Measurements from ENCODE around the gene MPP1. TPM values are rescaled to one million over a fixed set of nuclear protein-coding genes. Genes with fewer than 3 reads are reported as not detected.

MPP1 gene
- total RNA-seq, 1 donor from 2014 or later = 45.3 TPM

DNA sequence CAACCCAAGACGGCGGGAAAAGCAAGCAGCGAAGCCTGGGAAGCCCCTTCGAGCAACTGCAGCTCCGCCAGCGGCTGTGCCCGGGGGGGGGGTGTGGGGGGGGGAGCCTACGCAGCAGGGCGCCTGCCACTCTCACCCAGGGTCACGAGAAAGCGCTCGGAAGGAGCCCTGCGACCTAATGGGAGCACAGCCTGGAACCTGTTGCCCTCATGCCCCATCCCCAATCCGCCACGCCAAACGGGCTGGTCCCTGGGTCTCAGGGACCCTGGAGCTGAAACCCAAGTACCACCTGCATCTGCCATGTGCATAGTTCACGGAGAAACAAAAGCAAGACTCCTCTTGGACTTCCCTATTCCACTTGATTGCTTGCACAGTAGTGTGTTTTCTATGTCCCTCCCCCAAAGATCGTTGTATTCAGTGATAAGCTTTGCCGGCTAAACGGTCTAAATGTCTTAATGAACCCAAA lies 54.0 kb downstream of the MPP1 start:
- TF ChIP-seq, protein P1, sequence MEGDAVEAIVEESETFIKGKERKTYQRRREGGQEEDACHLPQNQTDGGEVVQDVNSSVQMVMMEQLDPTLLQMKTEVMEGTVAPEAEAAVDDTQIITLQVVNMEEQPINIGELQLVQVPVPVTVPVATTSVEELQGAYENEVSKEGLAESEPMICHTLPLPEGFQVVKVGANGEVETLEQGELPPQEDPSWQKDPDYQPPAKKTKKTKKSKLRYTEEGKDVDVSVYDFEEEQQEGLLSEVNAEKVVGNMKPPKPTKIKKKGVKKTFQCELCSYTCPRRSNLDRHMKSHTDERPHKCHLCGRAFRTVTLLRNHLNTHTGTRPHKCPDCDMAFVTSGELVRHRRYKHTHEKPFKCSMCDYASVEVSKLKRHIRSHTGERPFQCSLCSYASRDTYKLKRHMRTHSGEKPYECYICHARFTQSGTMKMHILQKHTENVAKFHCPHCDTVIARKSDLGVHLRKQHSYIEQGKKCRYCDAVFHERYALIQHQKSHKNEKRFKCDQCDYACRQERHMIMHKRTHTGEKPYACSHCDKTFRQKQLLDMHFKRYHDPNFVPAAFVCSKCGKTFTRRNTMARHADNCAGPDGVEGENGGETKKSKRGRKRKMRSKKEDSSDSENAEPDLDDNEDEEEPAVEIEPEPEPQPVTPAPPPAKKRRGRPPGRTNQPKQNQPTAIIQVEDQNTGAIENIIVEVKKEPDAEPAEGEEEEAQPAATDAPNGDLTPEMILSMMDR (IDR thresholded peaks at IDR 0.05) = no peak
- peak; percentile 68 for DNase-seq
- Histone ChIP-seq H3K27me3 (no peaks in the 10 kb centered on the region), H3K4me1 (peaks cover 7% of the 10 kb centered on the region), H3K36me3 (no peaks in the 10 kb centered on the region), H3K27ac (peak overlapping the region; percentile 87), H3K9me3 (no peaks in the 10 kb centered on the region), H3K4me3 (peak overlapping the region; percentile 55)
- peak; percentile 60 for ATAC-seq
- intact Hi-C loops (cut with DNase I) = no loop called here

DNA sequence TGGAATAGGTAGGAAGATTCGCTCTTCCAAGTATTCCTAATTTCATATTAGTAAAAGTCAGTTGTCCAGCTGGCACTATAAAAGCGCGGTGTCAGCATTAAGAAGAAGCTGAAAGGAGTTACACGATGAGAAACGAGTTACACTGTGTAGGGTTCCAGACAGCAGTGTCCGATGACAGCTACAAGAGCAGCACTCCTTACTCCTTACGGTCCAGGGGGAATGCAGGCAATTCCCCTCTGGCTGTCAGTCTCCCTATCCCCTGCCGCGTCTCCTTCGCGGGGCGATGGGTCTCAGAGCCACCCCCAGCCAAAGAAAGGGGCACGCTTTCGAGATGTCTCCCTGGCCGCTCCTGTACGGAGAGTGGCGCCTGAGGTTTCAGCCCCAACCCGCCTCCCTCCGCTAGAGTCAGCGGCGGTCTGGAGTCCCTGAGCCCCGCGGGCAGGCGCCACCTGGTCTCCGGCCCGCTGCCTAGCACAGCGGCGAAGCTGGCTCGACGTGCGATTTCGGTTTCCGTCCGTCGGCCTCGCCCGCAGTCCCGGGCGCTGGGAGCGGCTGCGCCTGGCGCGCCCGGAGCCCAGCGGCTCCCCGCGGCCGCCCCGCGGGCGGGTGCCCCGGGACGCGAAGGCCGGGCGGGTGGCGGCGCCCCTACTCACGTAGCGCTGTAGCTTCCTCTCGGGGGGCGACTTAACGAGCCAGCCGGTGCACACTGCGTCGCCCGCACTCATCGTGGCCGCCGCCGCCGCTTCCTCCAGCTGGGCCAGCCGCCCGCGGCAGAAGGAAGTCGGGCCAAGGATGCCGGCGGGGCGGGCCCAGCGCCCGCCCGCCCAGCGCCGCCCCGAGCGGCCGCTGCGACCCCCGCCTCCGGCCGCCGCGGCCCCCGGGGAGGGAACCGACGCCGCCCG lies 54.7 kb downstream of the MPP1 start, which contains the start of gene GAB3:
Gene GAB3, minus strand, starts transcription at position 777 of the 902 bp plus-strand sequence. Its CDS starts 52 bp downstream, at position 725.
- Histone ChIP-seq H3K27ac (peak within 1 kb of the TSS; percentile 87), H3K4me1 (peaks cover 7% of the 10 kb centered on the region), H3K9me3 (no peaks in the 10 kb centered on the region), H3K4me3 (peak within 1 kb of the TSS; percentile 55), H3K27me3 (no peaks in the 10 kb centered on the region), H3K36me3 (no peaks in the 10 kb centered on the region)
- TF ChIP-seq, protein P1 (IDR thresholded peaks at IDR 0.05) = no peak
- DNase-seq (peak; percentile 75), ATAC-seq (peak; percentile 81)
- intact Hi-C loops (cut with DNase I) = no loop called here

DNA sequence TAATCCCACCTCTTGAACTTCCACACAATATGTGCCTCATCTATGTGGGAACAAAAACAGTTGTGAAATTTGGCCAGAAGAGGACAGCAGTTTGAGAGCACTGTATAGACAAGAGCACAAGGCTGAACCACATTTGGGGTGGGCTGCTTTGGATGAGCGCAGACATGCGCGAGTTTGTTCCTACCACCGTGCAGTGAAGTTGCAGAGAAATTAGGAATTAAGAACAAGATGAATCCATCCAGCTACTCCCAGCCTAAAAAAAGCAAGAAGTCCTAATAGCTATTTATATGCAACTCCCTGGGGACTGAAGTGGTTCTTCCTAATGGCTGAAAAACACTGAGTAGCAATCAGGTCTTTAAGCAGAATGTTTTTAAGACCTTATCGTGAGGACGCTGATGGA lies 55.4 kb downstream of the MPP1 start:
- TF ChIP-seq, protein P1 (IDR thresholded peaks at IDR 0.05) = no peak
- no peaks in the 10 kb centered on the region for H3K27me3 ChIP-seq
- H3K36me3 ChIP-seq = no peaks in the 10 kb centered on the region
- ATAC-seq = no peak
- DNase-seq = no peak
- peak overlapping the region; percentile 55 for H3K4me3 ChIP-seq
- intact Hi-C loops (cut with DNase I) = no loop called here
- no peaks in the 10 kb centered on the region for H3K9me3 ChIP-seq
- H3K27ac ChIP-seq = peak overlapping the region; percentile 87
- H3K4me1 ChIP-seq = peaks cover 7% of the 10 kb centered on the region

DNA sequence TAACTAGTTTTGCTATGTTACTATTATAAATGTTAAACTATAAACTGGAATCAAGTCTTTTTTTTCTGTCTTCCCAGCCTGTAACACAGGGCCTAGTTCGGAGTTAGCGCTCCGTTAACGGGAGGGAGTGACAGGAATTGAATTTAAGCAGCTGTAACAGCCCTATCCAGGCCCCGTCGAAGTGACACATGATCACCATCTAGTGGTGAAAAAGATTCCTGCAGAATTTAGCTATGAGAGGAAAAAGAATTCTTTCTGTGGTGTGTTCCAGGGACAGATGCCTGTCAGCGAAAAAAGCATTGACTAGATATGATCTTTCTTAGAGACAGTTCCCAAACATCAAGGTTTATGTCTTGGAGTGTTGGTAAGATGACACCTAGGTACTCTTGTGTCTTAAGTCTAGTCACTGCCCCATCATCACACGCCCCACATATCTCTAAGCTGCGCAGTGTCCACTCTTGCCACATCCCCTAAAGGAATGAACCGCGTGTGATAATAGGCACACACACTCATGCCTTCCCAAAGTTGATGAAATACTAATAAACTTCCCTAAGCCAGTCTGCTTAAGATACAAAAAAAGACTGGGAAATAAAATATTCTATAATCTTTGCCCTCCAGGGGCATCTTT lies 56.5 kb downstream of the MPP1 start:
- TF ChIP-seq, protein P1 (IDR thresholded peaks at IDR 0.05) = peak; percentile 74
- Histone ChIP-seq H3K36me3 (no peaks in the 10 kb centered on the region), H3K27ac (no peak overlapping the region), H3K4me1 (peaks cover 7% of the 10 kb centered on the region), H3K4me3 (peak overlapping the region; percentile 5), H3K9me3 (no peaks in the 10 kb centered on the region), H3K27me3 (no peaks in the 10 kb centered on the region)
- ATAC-seq = peak; percentile 81
- DNase-seq = no peak
- intact Hi-C loops (cut with DNase I) = no loop called here

DNA sequence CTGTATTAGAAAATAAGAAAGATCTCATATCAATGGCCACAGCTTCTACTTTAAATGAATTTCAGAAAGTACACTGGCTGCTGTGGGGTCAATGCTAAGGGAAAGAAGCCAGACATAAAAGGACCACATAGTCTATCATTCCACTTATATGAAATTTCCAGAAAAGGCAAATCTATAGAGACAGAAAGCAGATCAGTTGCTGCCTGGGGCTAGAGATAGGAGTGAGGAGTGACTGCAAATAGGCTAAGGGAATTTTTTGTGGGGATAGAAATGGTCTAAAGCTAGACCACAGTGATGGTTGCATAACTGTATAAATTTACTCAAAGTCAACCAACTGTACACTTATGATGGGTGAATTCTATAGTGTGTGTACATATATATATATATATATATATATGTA lies 62.7 kb downstream of the MPP1 start:
- Histone ChIP-seq H3K27me3 (no peaks in the 10 kb centered on the region), H3K4me1 (peaks cover 4% of the 10 kb centered on the region), H3K9me3 (no peaks in the 10 kb centered on the region), H3K36me3 (no peaks in the 10 kb centered on the region), H3K27ac (no peak overlapping the region), H3K4me3 (no peak overlapping the region)
- no peak for DNase-seq
- TF ChIP-seq, protein P1 (IDR thresholded peaks at IDR 0.05) = no peak
- intact Hi-C loops (cut with DNase I) = no loop called here
- ATAC-seq = no peak
